Aorta (tissue), 5 donors: ENCODE data around the gene SLMAP. TPM values are rescaled to one million over a fixed set of nuclear protein-coding genes. Genes with fewer than 3 reads are reported as not detected.
"Not testable (repeated sequence)": the region's sequence is repeated elsewhere in the genome, so short reads cannot be mapped to it uniquely, and the experiment has no call there.

Experiments
- ATAC-seq: fragments of 200-7000 bp; cut with Tn5 transposase; one replicate; pipeline ENCODE4 v1.9.1; 2022; ENCODE audit warnings: moderate library complexity; ENCODE audit not compliant: low FRiP score
- DNase-seq, 2 donors: peaks; one replicate each; pipeline ENCODE4 v3.0.0-alpha.2; 2020
- H3K27ac ChIP-seq, 2 donors: one replicate each; pipeline ENCODE4 v1.5.1; 2013; ENCODE audit warnings: low read length in 2 of 2, mild to moderate bottlenecking in 2 of 2, moderate library complexity in 2 of 2, control low read depth in 1 of 2, inconsistent platforms in 1 of 2, low read depth in 1 of 2
- H3K27me3 ChIP-seq, 2 donors: one replicate each; pipeline ENCODE4 v1.6.1; 2013; ENCODE audit warnings: control low read depth in 1 of 2, low read length in 1 of 2, mild to moderate bottlenecking in 1 of 2, moderate library complexity in 1 of 2; ENCODE audit not compliant: insufficient read depth in 2 of 2, control insufficient read depth in 1 of 2
- H3K36me3 ChIP-seq, 2 donors: one replicate each; pipeline ENCODE4 v1.6.1; 2013; ENCODE audit warnings: control low read depth in 1 of 2, low read length in 1 of 2, mild to moderate bottlenecking in 1 of 2; ENCODE audit not compliant: insufficient read depth in 2 of 2, control insufficient read depth in 1 of 2
- H3K4me1 ChIP-seq, 2 donors: one replicate each; pipeline ENCODE4 v1.6.1; 2013; ENCODE audit warnings: low read length in 2 of 2, control low read depth in 1 of 2, mild to moderate bottlenecking in 1 of 2, moderate library complexity in 1 of 2; ENCODE audit not compliant: insufficient read depth in 2 of 2, control insufficient read depth in 1 of 2
- H3K4me3 ChIP-seq, 2 donors: one replicate each; pipeline ENCODE4 v1.5.1; 2013; ENCODE audit warnings: low read length in 2 of 2, control low read depth in 1 of 2, mild to moderate bottlenecking in 1 of 2
- H3K9me3 ChIP-seq: one replicate; pipeline ENCODE4 v1.6.1; 2013; ENCODE audit warnings: mild to moderate bottlenecking, low read length; ENCODE audit not compliant: control insufficient read depth
- WGBS, 2 donors: extraction: QIAGEN DNeasy Blood & Tissue Kit; methylation state at CpG; one replicate each; pipeline ENCODE4 v1.1.7; 2013; 5-methylcytosine and 5-hydroxymethylcytosine counted together
- intact Hi-C, 2 donors: fragments of 100-400 bp; cut with DNase I; formaldehyde crosslinking; loops; one replicate each; pipeline versions ENCODE4 v1.14.2 to v1.15.0; 2022
- polyA plus RNA-seq, 2 donors: library from polyadenylated mRNA; stranded (reverse); fragments of 200-250 nt; gene quantifications; one replicate each; pipeline ENCODE4 v1.2.3, GENCODE V29; 2013
- total RNA-seq, 2 donors: library from RNA; stranded (reverse); fragmentation: NEBNext Ultra II Directional; extraction: Animal tissue kit (Norgen Biotek cat#: 25700); gene quantifications; one replicate each; pipeline ENCODE4 v1.2.1, GENCODE V29; 2021
- donor health status: healthy with polysubstance abuse.
- donor health status: Bipolar disorder and iron deficiency.
- donor health status: DM: no; HTN: no; CAD: no.
- donor health status: DM: no; HTN: no; CAD: no.
- donor health status: DM: yes; HTN: yes; CAD: no.

The SLMAP gene
- total and polyA plus RNA-seq, 4 donors: 81.4 to 546 (median 170) TPM

DNA sequence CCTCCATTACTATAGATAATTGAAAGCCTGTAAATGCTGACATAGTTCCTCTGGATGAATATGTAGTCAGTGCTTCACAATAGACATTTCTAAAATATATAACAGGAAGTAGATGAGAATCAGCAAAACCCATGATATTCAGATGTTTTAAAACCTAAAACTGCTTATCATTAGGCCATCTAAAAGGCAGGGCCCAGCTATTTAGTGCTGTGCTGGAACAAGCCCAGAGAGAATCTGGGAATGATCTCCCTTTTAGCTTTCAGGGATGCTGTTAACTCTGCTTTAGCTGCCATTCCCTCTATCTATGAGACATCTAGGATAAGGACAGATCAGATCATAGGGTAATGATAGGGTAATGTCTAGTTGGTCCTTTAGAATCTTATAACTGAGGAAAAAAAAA is 106.8 kb downstream of the SLMAP start:
- H3K27me3 ChIP-seq: no peaks in the 10 kb centered on the region
- intact Hi-C loops: loop anchor here in 1 of 2 donors (5.0 kb wide), 1 partner anchor 299 kb away; no protein-coding TSS in a partner anchor
- no peak overlapping the region for H3K27ac ChIP-seq
- H3K4me1 ChIP-seq: no peaks in the 10 kb centered on the region
- no peaks in the 10 kb centered on the region for H3K36me3 ChIP-seq
- ATAC-seq (no peak), DNase-seq (no peak)
- H3K4me3 ChIP-seq: no peak overlapping the region
- no peaks in the 10 kb centered on the region for H3K9me3 ChIP-seq

DNA sequence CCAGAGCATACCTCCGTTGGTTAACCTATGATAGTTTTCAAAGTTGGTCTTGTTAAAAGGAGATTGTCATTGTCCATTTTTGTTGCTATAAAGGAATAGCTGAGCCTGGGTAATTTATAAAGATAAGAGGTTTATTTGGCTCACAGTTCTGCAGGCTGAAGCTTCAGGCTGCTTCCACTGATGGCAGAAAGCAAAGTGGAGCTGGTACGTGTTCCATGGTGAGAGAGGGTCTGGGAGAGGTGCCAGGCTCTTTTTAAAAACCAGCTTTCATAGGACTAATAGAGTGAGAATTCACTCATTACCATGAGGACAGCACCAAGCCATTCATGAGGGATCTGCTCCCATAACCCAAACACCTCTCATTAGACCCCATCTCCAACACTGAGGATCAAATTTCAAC is 107.3 kb downstream of the SLMAP start:
- ATAC-seq: no peak
- Histone ChIP-seq H3K27ac (no peak overlapping the region), H3K36me3 (no peaks in the 10 kb centered on the region)

DNA sequence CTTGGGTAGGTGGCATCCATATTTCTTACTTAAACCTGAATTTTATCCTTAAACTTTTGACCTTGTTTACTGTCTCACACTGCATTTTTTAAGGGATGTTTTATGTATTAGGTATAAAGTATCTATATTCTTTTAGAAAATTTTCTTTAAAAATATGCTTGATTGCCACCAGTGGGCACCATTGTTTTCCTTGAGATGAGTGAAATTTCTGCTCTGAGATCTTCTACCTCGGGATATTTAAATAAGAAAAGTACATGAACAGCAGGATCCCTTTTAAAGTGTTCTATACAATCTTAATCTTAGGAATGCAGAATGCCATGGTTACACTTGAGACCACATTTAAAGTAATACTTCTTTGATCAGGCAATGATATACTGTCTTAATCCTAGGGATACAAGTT is 108.7 kb downstream of the SLMAP start:
- Histone ChIP-seq H3K9me3 (no peaks in the 10 kb centered on the region), H3K4me1 (no peaks in the 10 kb centered on the region), H3K27ac (no peak overlapping the region), H3K4me3 (no peak overlapping the region), H3K36me3 (no peaks in the 10 kb centered on the region), H3K27me3 (no peaks in the 10 kb centered on the region)
- ATAC-seq (no peak), DNase-seq (no peak)
- WGBS, 2 donors: 0 to 1% methylated on average over 1 of the region's 1 CpG
- intact Hi-C loops: loop anchor here in 1 of 2 donors (5.0 kb wide), 1 partner anchor 297 kb away; no protein-coding TSS in a partner anchor

More for the DNA sequence above, 107.3 kb downstream of the SLMAP start:
- Histone ChIP-seq H3K27me3 (no peaks in the 10 kb centered on the region), H3K9me3 (no peaks in the 10 kb centered on the region), H3K4me3 (no peak overlapping the region), H3K4me1 (no peaks in the 10 kb centered on the region)
- intact Hi-C loops: loop anchor here in 1 of 2 donors (5.0 kb wide), 1 partner anchor 299 kb away; no protein-coding TSS in a partner anchor
- DNase-seq: no peak
- WGBS, 2 donors: 55 to 56% methylated on average over 2 of the region's 2 CpGs

DNA sequence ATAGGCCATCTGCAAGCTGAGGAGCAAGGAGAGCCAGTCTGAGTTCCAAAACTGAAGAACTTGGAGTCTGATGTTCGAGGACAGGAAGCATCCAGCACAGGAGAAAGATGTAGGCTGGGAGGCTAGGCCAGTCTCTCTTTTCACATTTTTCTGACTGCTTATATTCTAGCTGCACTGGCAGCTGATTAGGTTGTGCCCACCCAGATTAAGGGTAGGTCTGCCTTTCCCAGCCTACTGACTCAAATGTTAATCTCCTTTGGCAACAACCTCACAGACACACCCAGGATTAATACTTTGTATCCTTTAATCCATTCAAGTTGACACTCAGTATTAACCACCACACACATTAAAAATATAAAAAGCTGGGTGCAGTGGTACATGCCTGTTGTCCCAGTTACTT is 113.0 kb downstream of the SLMAP start:
- H3K27ac ChIP-seq, H3K4me3 ChIP-seq, ATAC-seq, H3K36me3 ChIP-seq, H3K27me3 ChIP-seq, DNase-seq, H3K9me3 ChIP-seq, intact Hi-C loops, H3K4me1 ChIP-seq: not testable (repeated sequence)
- 98 to 100% methylated on average over 1 of the region's 1 CpG for WGBS, 2 donors

DNA sequence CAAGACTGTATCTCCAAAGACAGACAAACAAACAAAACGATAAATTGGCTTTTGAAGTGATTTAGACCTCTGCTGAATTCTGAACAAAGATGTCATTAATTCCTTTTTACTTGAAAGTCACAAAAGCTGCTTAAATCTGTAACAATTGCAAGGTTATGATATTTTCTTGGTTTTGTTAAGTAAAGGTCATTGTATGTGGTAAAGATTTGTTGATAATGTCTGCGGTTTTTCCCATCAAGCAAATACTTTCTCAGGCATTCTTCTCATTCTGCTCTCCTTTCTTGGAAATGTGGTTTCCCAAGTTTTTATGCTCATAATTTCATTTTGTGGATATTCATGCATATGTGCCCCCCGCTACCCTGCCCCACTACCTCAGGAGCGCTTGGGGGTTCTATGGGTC is 116.5 kb downstream of the SLMAP start:
- no peak for DNase-seq
- H3K27ac ChIP-seq: no peak overlapping the region
- no peaks in the 10 kb centered on the region for H3K36me3 ChIP-seq
- H3K4me3 ChIP-seq: no peak overlapping the region
- intact Hi-C loops: no loop called here
- no peaks in the 10 kb centered on the region for H3K4me1 ChIP-seq
- H3K27me3 ChIP-seq: no peaks in the 10 kb centered on the region
- 81 to 86% methylated on average over 4 of the region's 4 CpGs for WGBS, 2 donors
- H3K9me3 ChIP-seq: no peaks in the 10 kb centered on the region
- no peak for ATAC-seq

DNA sequence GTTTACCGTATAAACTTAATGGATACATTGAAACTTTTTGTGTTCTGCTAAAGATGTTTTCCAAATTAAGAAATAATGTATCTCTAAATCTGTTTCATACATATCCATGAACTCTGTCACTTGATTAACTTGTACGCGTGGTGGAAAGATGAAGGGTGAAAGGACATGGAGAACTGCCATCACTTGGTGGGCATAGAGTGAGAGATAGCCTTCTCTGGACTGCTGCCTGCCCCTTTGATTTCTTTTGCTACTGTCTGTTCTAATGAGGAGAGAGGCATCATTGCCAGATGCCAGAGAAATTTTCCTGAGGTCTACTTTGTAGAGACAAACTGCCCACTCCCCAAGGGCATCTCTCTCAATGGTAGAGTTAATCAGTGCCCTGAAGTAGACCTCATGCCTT is 120.5 kb downstream of the SLMAP start:
- ATAC-seq (no peak), DNase-seq (no peak)
- Histone ChIP-seq H3K27me3 (no peaks in the 10 kb centered on the region), H3K4me3 (no peak overlapping the region), H3K36me3 (no peaks in the 10 kb centered on the region), H3K9me3 (no peaks in the 10 kb centered on the region), H3K27ac (peak overlapping the region; percentile 16 to 87), H3K4me1 (no peaks in the 10 kb centered on the region)
- intact Hi-C loops: loop anchor here in 1 of 2 donors (5.0 kb wide), 1 partner anchor 131 kb away; the partner anchor contains the start of gene FLNB
- WGBS, 2 donors: 27 to 30% methylated on average over 3 of the region's 3 CpGs

DNA sequence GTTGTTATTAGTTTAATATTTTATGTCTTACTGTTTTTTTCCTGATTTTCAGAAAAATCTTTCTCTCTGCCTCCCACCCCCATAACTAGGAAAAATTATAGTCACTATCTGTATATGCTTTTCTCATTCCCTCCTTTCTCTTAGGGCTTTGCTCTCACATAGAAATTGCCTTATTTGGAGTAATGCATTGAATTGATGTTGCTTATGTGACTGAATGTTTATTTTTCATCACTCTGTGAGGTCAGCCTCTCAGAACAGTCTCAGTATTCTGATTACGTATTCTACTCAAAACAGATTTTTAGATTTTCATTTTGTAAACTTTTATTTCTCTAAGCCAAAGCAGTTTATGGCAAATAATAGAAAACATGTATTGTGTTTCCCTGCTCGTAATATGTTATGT is 121.0 kb downstream of the SLMAP start:
- H3K27me3 ChIP-seq: no peaks in the 10 kb centered on the region
- H3K36me3 ChIP-seq: no peaks in the 10 kb centered on the region
- DNase-seq (no peak), ATAC-seq (no peak)
- peak overlapping the region in 1 of 2 donors; percentile 87 for H3K27ac ChIP-seq
- WGBS, 2 donors: 13 to 24% methylated on average over 2 of the region's 2 CpGs
- H3K4me3 ChIP-seq: no peak overlapping the region
- intact Hi-C loops: loop anchor here in 1 of 2 donors (5.0 kb wide), 1 partner anchor 130 kb away; the partner anchor contains the start of gene FLNB
- H3K9me3 ChIP-seq: no peaks in the 10 kb centered on the region
- H3K4me1 ChIP-seq: no peaks in the 10 kb centered on the region

DNA sequence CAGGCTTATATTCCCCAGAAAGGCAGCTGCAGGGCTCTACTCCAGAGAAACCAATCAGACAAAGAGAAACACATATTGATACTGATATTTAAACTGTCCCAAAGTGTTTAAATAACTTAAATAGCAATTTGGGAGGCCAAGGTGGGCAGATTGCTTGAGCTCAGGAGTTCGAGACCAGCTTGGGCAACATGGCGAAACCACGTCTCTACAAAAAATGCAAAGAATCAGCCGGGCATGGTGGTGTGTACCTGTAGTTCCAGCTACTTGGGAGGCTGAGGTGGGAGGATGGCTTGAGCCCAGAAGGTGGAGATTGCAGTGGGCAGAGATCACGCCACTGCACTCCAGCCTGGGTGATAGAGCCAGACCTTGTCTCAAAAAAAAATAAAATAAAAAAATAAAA is 128.3 kb downstream of the SLMAP start:
- H3K4me1 ChIP-seq, H3K36me3 ChIP-seq, H3K27ac ChIP-seq, H3K4me3 ChIP-seq, DNase-seq, ATAC-seq, H3K9me3 ChIP-seq, intact Hi-C loops, H3K27me3 ChIP-seq: not testable (repeated sequence)
- 94 to 96% methylated on average over 5 of the region's 5 CpGs for WGBS, 2 donors

DNA sequence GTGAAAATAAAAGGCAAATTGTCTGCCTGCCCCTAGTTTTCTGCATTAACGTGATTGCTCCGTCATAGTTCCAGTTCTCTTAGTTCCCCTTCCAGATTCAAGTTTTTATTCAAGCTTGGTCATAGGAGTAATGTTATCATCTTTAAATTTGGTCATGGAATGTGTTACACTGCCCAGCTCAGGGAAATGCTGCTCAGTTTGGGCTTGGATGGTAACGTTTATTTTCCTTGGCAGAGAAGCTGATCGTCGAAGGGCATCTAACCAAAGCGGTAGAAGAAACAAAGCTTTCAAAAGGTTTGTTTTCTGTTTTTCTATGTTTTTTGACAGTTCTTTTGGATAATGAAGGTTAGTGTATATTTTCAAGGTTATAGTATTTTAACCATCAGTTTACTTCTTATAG is 133.7 kb downstream of the SLMAP start:
- Histone ChIP-seq H3K27me3 (no peaks in the 10 kb centered on the region), H3K36me3 (no peaks in the 10 kb centered on the region), H3K27ac (no peak overlapping the region), H3K4me3 (peak overlapping the region in 1 of 2 donors; percentile 54), H3K4me1 (peaks cover 0 to 2% of the 10 kb centered on the region in 2 donors), H3K9me3 (no peaks in the 10 kb centered on the region)
- no peak for DNase-seq
- WGBS, 2 donors: 6% methylated on average over 6 of the region's 6 CpGs
- ATAC-seq: peak; percentile 88
- intact Hi-C loops: loop anchor here (5.0 to 10.0 kb wide), 3 partner anchors 37 to 117 kb away; partner anchors contain the start of gene FLNB (in 2 of the 2)
